HepG2 (cell line): ENCODE results near the gene DNAJC5. TPM values are rescaled to one million over a fixed set of nuclear protein-coding genes. Genes with fewer than 3 reads are reported as not detected.

Source experiments
- AHR ChIP-seq: IDR thresholded peaks from 2 replicates; pipeline ENCODE4 v1.6.1; 2018; ENCODE audit warnings: missing genetic modification reagents, missing compliant biosample characterization
- ELF3 ChIP-seq: IDR thresholded peaks from 2 replicates; pipeline ENCODE4 v1.6.1; 2016; ENCODE audit warnings: missing genetic modification reagents, missing compliant biosample characterization
- ERF ChIP-seq: IDR thresholded peaks from 2 replicates; pipeline ENCODE4 v1.6.1; 2018; ENCODE audit warnings: missing biosample characterization, missing genetic modification reagents
- FOSL1 ChIP-seq: sonication (generic); formaldehyde crosslinking; IDR thresholded peaks from 2 replicates; pipeline ENCODE4 v1.9.0; 2021; ENCODE audit warnings: missing genetic modification reagents, borderline replicate concordance
- JUND ChIP-seq: sonication (generic); formaldehyde crosslinking; IDR thresholded peaks from 2 replicates; pipeline ENCODE4 v1.8.0; 2022; ENCODE audit warnings: mild to moderate bottlenecking, missing genetic modification reagents
- MBNL3 ChIP-seq: fragments of 250-450 bp; sonication (Bioruptor Pico); conservative IDR thresholded peaks from 2 replicates; pipeline ENCODE4 v1.8.0; 2022; ENCODE audit warnings: mild to moderate bottlenecking, inconsistent platforms
- PHF20 ChIP-seq: sonication (generic); formaldehyde crosslinking; IDR thresholded peaks from 2 replicates; pipeline ENCODE4 v1.5.0; 2020; ENCODE audit warnings: mild to moderate bottlenecking, missing genetic modification reagents
- PITX1 ChIP-seq: sonication (generic); formaldehyde crosslinking; IDR thresholded peaks from 2 replicates; pipeline ENCODE4 v1.5.1; 2020; ENCODE audit warnings: mild to moderate bottlenecking, missing genetic modification reagents
- RXRA ChIP-seq: sonication (generic); formaldehyde crosslinking; IDR thresholded peaks from 2 replicates; pipeline ENCODE4 v1.5.1; 2020; ENCODE audit warnings: missing genetic modification reagents
- SMAD3 ChIP-seq: sonication (generic); formaldehyde crosslinking; IDR thresholded peaks from 2 replicates; pipeline ENCODE4 v1.4.0; 2020; ENCODE audit warnings: missing genetic modification reagents
- SRY ChIP-seq: sonication (generic); formaldehyde crosslinking; IDR thresholded peaks from 2 replicates; pipeline ENCODE4 v1.8.0; 2022; ENCODE audit warnings: mild to moderate bottlenecking, missing genetic modification reagents
- ZNF317 ChIP-seq: sonication (generic); formaldehyde crosslinking; IDR thresholded peaks from 2 replicates; pipeline ENCODE4 v1.5.0; 2020; ENCODE audit warnings: mild to moderate bottlenecking, missing genetic modification reagents
- ZNF777 ChIP-seq: sonication (generic); formaldehyde crosslinking; IDR thresholded peaks from 2 replicates; pipeline ENCODE4 v1.4.0; 2020; ENCODE audit warnings: missing genetic modification reagents
- polyA plus RNA-seq, 8 experiments: library from polyadenylated mRNA; depleted of rRNA in 3 of 8; stranded (reverse) in 7 of 8; unstranded in 1 of 8; fragments of >200 nt; fragmentation: Illumina TruSeq in 4 of 8; extraction: Trizol in 4 of 8; gene quantifications; 2 replicates each; pipeline versions ENCODE4 v1.2.1 to v1.2.3, GENCODE V29; 2011 to 2016; ENCODE audit warnings: low read depth in 4 of 8, missing spikeins in 1 of 8, mixed read lengths in 1 of 8; ENCODE audit not compliant: insufficient read depth in 1 of 8
- total RNA-seq, 5 experiments: library from RNA; depleted of rRNA; stranded (reverse); fragments of >200 nt; fragmentation: Illumina TruSeq; extraction: Trizol; gene quantifications; 2 replicates each; pipeline ENCODE4 v1.2.3, GENCODE V29; 2016; ENCODE audit warnings: low read depth in 1 of 5
- TF ChIP-seq, protein P1 (sequence below): IDR thresholded peaks from 2 replicates; pipeline ENCODE4 v1.6.1; 2016; ENCODE audit warnings: missing compliant biosample characterization, missing genetic modification reagents, borderline replicate concordance
- TF ChIP-seq, protein P2 (sequence below): sonication (generic); formaldehyde crosslinking; IDR thresholded peaks from 2 replicates; pipeline ENCODE4 v1.9.0; 2022; ENCODE audit warnings: missing genetic modification reagents, mild to moderate bottlenecking, borderline replicate concordance
- TF ChIP-seq, protein P3 (sequence below): sonication (generic); formaldehyde crosslinking; IDR thresholded peaks from 2 replicates; pipeline ENCODE4 v1.5.1; 2020; ENCODE audit warnings: missing genetic modification reagents, mild to moderate bottlenecking, borderline replicate concordance
- TF ChIP-seq, protein P4 (sequence below): sonication (generic); formaldehyde crosslinking; IDR thresholded peaks from 2 replicates; pipeline ENCODE4 v1.4.0; 2020; ENCODE audit warnings: missing genetic modification reagents
- TF ChIP-seq, protein P5 (sequence below): sonication (generic); formaldehyde crosslinking; IDR thresholded peaks from 2 replicates; pipeline ENCODE4 v1.4.0; 2020; ENCODE audit warnings: missing genetic modification reagents

DNAJC5 gene
- total and polyA plus RNA-seq, 2 of the 13 experiments (the other 11 are each of a cell fraction or from before 2014, with no cell fraction given), result 42.8 to 64.5 TPM

DNA sequence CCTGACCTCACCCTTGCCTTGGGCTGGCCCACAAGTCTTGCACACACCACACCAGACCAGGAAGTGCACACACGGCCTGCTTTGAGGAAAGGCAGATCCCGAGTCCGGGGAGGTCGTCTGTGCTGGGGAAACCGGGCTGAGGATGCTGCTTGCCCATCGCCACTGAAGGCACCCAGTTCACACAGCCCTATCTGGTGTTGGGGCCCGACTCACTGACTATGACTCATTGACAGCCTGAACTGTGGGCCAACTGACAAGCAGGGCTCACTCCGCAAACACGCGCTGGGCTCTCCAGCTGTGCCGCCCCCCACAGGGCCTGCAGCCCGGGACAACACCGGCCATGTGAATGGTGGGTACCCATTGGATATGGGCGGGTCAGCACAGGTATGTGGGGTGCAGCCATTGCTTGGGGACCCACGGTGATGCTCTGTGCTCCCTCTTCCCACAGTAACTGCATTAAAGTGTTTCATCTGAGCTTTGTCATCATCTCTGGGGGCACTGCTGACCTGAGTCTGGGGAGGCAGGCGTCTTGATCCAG is 82.9 kb downstream of the DNAJC5 start (continued):
- TF ChIP-seq, protein P1, sequence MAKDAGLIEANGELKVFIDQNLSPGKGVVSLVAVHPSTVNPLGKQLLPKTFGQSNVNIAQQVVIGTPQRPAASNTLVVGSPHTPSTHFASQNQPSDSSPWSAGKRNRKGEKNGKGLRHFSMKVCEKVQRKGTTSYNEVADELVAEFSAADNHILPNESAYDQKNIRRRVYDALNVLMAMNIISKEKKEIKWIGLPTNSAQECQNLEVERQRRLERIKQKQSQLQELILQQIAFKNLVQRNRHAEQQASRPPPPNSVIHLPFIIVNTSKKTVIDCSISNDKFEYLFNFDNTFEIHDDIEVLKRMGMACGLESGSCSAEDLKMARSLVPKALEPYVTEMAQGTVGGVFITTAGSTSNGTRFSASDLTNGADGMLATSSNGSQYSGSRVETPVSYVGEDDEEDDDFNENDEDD, result peak; percentile 70; the same call in 1 of the 2 replicates
- TF ChIP-seq FOSL1 (peak; percentile 89), SRY (CRISPR knock-in tag) (0 out of 2 replicates have a peak, but pooled peaks have one; percentile 19), PITX1 (CRISPR knock-in tag) (no peak; the same call in 1 of the 2 replicates), ERF (0 out of 2 replicates have a peak, but pooled peaks have one; percentile 68), AHR (CRISPR knock-in tag) (peak; percentile 64; the same call in 1 of the 2 replicates), ZNF317 (peak; percentile 91), SMAD3 (CRISPR knock-in tag) (no peak), ZNF777 (0 out of 2 replicates have a peak, but pooled peaks have one; percentile 29), JUND (CRISPR knock-in tag) (peak; percentile 95), ELF3 (CRISPR knock-in tag) (peak; percentile 64), RXRA (CRISPR knock-in tag) (peak; percentile 60; the same call in 1 of the 2 replicates), MBNL3 (CRISPR knock-in tag) (no peak), PHF20 (peak; percentile 34; the same call in 1 of the 2 replicates)
- TF ChIP-seq, protein P2, sequence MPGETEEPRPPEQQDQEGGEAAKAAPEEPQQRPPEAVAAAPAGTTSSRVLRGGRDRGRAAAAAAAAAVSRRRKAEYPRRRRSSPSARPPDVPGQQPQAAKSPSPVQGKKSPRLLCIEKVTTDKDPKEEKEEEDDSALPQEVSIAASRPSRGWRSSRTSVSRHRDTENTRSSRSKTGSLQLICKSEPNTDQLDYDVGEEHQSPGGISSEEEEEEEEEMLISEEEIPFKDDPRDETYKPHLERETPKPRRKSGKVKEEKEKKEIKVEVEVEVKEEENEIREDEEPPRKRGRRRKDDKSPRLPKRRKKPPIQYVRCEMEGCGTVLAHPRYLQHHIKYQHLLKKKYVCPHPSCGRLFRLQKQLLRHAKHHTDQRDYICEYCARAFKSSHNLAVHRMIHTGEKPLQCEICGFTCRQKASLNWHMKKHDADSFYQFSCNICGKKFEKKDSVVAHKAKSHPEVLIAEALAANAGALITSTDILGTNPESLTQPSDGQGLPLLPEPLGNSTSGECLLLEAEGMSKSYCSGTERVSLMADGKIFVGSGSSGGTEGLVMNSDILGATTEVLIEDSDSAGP, result peak; percentile 40; the same call in 1 of the 2 replicates
- TF ChIP-seq, protein P3, sequence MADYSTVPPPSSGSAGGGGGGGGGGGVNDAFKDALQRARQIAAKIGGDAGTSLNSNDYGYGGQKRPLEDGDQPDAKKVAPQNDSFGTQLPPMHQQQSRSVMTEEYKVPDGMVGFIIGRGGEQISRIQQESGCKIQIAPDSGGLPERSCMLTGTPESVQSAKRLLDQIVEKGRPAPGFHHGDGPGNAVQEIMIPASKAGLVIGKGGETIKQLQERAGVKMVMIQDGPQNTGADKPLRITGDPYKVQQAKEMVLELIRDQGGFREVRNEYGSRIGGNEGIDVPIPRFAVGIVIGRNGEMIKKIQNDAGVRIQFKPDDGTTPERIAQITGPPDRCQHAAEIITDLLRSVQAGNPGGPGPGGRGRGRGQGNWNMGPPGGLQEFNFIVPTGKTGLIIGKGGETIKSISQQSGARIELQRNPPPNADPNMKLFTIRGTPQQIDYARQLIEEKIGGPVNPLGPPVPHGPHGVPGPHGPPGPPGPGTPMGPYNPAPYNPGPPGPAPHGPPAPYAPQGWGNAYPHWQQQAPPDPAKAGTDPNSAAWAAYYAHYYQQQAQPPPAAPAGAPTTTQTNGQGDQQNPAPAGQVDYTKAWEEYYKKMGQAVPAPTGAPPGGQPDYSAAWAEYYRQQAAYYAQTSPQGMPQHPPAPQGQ (CRISPR knock-in tag), result 0 out of 2 replicates have a peak, but pooled peaks have one; percentile 39
- TF ChIP-seq, protein P4, sequence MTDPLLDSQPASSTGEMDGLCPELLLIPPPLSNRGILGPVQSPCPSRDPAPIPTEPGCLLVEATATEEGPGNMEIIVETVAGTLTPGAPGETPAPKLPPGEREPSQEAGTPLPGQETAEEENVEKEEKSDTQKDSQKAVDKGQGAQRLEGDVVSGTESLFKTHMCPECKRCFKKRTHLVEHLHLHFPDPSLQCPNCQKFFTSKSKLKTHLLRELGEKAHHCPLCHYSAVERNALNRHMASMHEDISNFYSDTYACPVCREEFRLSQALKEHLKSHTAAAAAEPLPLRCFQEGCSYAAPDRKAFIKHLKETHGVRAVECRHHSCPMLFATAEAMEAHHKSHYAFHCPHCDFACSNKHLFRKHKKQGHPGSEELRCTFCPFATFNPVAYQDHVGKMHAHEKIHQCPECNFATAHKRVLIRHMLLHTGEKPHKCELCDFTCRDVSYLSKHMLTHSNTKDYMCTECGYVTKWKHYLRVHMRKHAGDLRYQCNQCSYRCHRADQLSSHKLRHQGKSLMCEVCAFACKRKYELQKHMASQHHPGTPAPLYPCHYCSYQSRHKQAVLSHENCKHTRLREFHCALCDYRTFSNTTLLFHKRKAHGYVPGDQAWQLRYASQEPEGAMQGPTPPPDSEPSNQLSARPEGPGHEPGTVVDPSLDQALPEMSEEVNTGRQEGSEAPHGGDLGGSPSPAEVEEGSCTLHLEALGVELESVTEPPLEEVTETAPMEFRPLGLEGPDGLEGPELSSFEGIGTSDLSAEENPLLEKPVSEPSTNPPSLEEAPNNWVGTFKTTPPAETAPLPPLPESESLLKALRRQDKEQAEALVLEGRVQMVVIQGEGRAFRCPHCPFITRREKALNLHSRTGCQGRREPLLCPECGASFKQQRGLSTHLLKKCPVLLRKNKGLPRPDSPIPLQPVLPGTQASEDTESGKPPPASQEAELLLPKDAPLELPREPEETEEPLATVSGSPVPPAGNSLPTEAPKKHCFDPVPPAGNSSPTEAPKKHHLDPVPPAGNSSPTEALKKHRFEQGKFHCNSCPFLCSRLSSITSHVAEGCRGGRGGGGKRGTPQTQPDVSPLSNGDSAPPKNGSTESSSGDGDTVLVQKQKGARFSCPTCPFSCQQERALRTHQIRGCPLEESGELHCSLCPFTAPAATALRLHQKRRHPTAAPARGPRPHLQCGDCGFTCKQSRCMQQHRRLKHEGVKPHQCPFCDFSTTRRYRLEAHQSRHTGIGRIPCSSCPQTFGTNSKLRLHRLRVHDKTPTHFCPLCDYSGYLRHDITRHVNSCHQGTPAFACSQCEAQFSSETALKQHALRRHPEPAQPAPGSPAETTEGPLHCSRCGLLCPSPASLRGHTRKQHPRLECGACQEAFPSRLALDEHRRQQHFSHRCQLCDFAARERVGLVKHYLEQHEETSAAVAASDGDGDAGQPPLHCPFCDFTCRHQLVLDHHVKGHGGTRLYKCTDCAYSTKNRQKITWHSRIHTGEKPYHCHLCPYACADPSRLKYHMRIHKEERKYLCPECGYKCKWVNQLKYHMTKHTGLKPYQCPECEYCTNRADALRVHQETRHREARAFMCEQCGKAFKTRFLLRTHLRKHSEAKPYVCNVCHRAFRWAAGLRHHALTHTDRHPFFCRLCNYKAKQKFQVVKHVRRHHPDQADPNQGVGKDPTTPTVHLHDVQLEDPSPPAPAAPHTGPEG (CRISPR knock-in tag), result peak; percentile 28; the same call in 1 of the 2 replicates
- TF ChIP-seq, protein P5, sequence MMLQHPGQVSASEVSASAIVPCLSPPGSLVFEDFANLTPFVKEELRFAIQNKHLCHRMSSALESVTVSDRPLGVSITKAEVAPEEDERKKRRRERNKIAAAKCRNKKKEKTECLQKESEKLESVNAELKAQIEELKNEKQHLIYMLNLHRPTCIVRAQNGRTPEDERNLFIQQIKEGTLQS (CRISPR knock-in tag), result peak; percentile 92
